Measurements from ENCODE around the gene HRG. TPM values are rescaled to one million over a fixed set of nuclear protein-coding genes. Genes with fewer than 3 reads are reported as not detected.
"Not testable (repeated sequence)": the region's sequence is repeated elsewhere in the genome, so short reads cannot be mapped to it uniquely, and the experiment has no call there.

Gene HRG
- total RNA-seq, 1 experiment from 2014 or later, result not detected

- no peak overlapping the region for H2BK15ac ChIP-seq (ENCODE audit: low read depth, low read length)
- H4K91ac ChIP-seq (ENCODE audit: insufficient read length, low read depth, low read length), result no peak overlapping the region
- H3K18ac ChIP-seq (ENCODE audit: insufficient read length, low read depth, low read length), result no peak overlapping the region
- H4K5ac ChIP-seq (ENCODE audit: insufficient read length, low read depth, low read length), result no peak overlapping the region
- peaks cover 2% of the 10 kb centered on the region; the same call in 1 of the 2 replicates for H3K27me3 Mint-ChIP-seq (ENCODE audit: low read depth)
- H3K4ac ChIP-seq (ENCODE audit: low read depth, low read length), result no peak overlapping the region
- H3T11ph ChIP-seq (ENCODE audit: low read length), result no peak overlapping the region
- no peaks in the 10 kb centered on the region for H3K36me3 Mint-ChIP-seq (ENCODE audit: insufficient read depth in 1 of 3, low read depth in 3 of 3)
- no peak overlapping the region for H2BK5ac ChIP-seq (ENCODE audit: insufficient read length, low read length)
- H3K23me2 ChIP-seq (ENCODE audit: insufficient read length, low read depth, low read length, poor library complexity, severe bottlenecking), result no peaks in the 10 kb centered on the region
- H3K9me3 ChIP-seq (ENCODE audit: control insufficient read depth, low read depth, low read length), result no peaks in the 10 kb centered on the region
- no peaks in the 10 kb centered on the region for H3K79me1 ChIP-seq (ENCODE audit: insufficient read depth, low read depth, low read length, poor library complexity, severe bottlenecking)
- no peak overlapping the region for H2AK5ac ChIP-seq (ENCODE audit: insufficient read length, low read length)
- H3K14ac ChIP-seq (ENCODE audit: insufficient read depth, low read length), result no peak overlapping the region
- H3K27me3 ChIP-seq (ENCODE audit: insufficient read depth, low read length), result no peaks in the 10 kb centered on the region
- no peak for TF ChIP-seq CTCF (conservative IDR thresholded peaks at IDR 0.05)
- no peak overlapping the region for H4K8ac ChIP-seq (replicated peaks; ENCODE audit: insufficient read length, low read depth, low read length)
- H3K4me2 ChIP-seq (ENCODE audit: insufficient read depth, insufficient read length, low read length), result no peak overlapping the region
- H3K9me3 Mint-ChIP-seq, result no peaks in the 10 kb centered on the region
- no peak for DNase-seq
- no peak overlapping the region for H2BK120ac ChIP-seq (ENCODE audit: low read depth, low read length, poor library complexity, severe bottlenecking)
- no peaks in the 10 kb centered on the region; the same call in 1 of the 2 replicates for H3K4me1 ChIP-seq (ENCODE audit: insufficient read depth, low read length)
- H3K9ac ChIP-seq (ENCODE audit: extremely low read depth, insufficient read length, low read length), result no peak overlapping the region
- no peak overlapping the region for H3K4me3 Mint-ChIP-seq
- H3K27ac ChIP-seq (ENCODE audit: insufficient read length, low read depth, low read length), result no peak overlapping the region
- no peaks in the 10 kb centered on the region for H4K20me1 ChIP-seq (ENCODE audit: control insufficient read depth, insufficient read depth, insufficient read length)
- no peak overlapping the region for H2BK12ac ChIP-seq (ENCODE audit: insufficient read length, low read depth, low read length)
- H3K27ac Mint-ChIP-seq, result no peak overlapping the region
- no peaks in the 10 kb centered on the region for H3K79me2 ChIP-seq (ENCODE audit: insufficient read depth, low read length)
- H3K4me1 Mint-ChIP-seq, result peaks cover 6 to 7% of the 10 kb centered on the region in 2 experiments; a peak in 2 of 4 replicates
- no peak overlapping the region for H2BK20ac ChIP-seq (ENCODE audit: low read depth, low read length, poor library complexity, severe bottlenecking)
- no peak overlapping the region for H2AFZ ChIP-seq (ENCODE audit: low read length)
- no peak overlapping the region for H3K23ac ChIP-seq (ENCODE audit: insufficient read length, low read depth, low read length)
- H3K56ac ChIP-seq (ENCODE audit: insufficient read length, low read depth, low read length), result no peak overlapping the region
Observed at GRCh38 chr3:186633481-186633880, 32.3 kb upstream of the HRG start.

DNA sequence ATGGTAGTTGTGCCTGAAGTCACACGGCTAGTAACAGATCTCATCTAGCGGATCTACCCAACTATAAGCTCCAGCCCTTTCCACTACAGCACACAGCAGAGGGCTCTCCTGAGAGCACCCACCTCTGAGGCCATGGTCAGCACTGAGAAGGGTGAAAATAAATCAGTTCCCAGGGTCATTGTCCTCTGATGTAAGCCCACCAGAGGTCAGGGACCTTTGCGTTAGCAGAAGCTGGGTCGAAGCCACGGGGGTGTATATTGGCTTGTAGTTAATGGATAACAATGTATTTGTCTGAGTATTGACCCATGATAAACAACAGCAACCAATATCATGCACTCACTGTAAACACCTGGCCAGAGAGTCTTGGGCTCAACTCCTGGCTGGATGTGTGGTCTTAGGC lies 31.6 kb upstream of the HRG start:
- H3K36me3 Mint-ChIP-seq (ENCODE audit: insufficient read depth in 1 of 3, low read depth in 3 of 3); H2BK15ac ChIP-seq (ENCODE audit: low read depth, low read length); H3K27me3 Mint-ChIP-seq (ENCODE audit: low read depth); H2BK5ac ChIP-seq (ENCODE audit: insufficient read length, low read length); H4K20me1 ChIP-seq (ENCODE audit: control insufficient read depth, insufficient read depth, insufficient read length); H4K91ac ChIP-seq (ENCODE audit: insufficient read length, low read depth, low read length); H2BK20ac ChIP-seq (ENCODE audit: low read depth, low read length, poor library complexity, severe bottlenecking); H3K14ac ChIP-seq (ENCODE audit: insufficient read depth, low read length); H4K5ac ChIP-seq (ENCODE audit: insufficient read length, low read depth, low read length); H2AFZ ChIP-seq (ENCODE audit: low read length); H3K4ac ChIP-seq (ENCODE audit: low read depth, low read length); H3K56ac ChIP-seq (ENCODE audit: insufficient read length, low read depth, low read length); H3K27ac ChIP-seq (ENCODE audit: insufficient read length, low read depth, low read length); H3K23me2 ChIP-seq (ENCODE audit: insufficient read length, low read depth, low read length, poor library complexity, severe bottlenecking); H4K8ac ChIP-seq (replicated peaks; ENCODE audit: insufficient read length, low read depth, low read length); H2BK120ac ChIP-seq (ENCODE audit: low read depth, low read length, poor library complexity, severe bottlenecking); H3K4me1 Mint-ChIP-seq; H3K9ac ChIP-seq (ENCODE audit: extremely low read depth, insufficient read length, low read length); H2AK5ac ChIP-seq (ENCODE audit: insufficient read length, low read length); H3K4me2 ChIP-seq (ENCODE audit: insufficient read depth, insufficient read length, low read length); H3K27ac Mint-ChIP-seq; H3K79me1 ChIP-seq (ENCODE audit: insufficient read depth, low read depth, low read length, poor library complexity, severe bottlenecking); H3K79me2 ChIP-seq (ENCODE audit: insufficient read depth, low read length); H3K4me3 Mint-ChIP-seq; H2BK12ac ChIP-seq (ENCODE audit: insufficient read length, low read depth, low read length); H3T11ph ChIP-seq (ENCODE audit: low read length); H3K4me1 ChIP-seq (ENCODE audit: insufficient read depth, low read length); H3K18ac ChIP-seq (ENCODE audit: insufficient read length, low read depth, low read length); DNase-seq; H3K27me3 ChIP-seq (ENCODE audit: insufficient read depth, low read length); H3K23ac ChIP-seq (ENCODE audit: insufficient read length, low read depth, low read length); H3K9me3 Mint-ChIP-seq; H3K9me3 ChIP-seq (ENCODE audit: control insufficient read depth, low read depth, low read length): not testable (repeated sequence)
- WGBS (ENCODE audit: extremely low coverage, insufficient read length, low lambda C conversion rate), result no CpG with 5 or more reads among the region's 5 CpGs

Measured in H9 (cell line).